GM18870 (cell line): ENCODE measurements around the gene SPACA1.

Experiments used
- ATAC-seq: cut with Tn5 transposase; IDR thresholded peaks from one replicate; pipeline ENCODE4 v1.9.1; 2021; ENCODE audit warnings: moderate library complexity; ENCODE audit not compliant: unreplicated experiment

Gene SPACA1

DNA sequence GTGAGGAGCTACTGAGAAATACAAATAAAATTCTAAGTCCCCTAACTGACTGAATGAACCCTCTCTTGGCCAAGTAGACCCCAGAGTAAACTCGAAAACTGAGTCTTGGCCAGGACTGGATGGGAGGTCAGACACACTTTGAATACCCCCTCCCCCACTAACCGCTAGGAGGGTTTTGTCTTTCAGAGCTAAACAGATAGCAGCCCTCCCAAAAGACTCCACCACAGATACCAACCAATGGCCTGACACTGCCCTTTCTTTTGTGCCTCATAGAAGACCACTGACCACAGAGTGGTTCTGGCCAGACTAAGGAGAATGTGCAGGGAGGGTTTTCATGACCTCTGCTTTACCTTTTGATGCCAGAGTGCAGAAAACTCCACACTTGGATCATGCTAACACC is 42.1 kb downstream of the SPACA1 start:
- no peak for ATAC-seq

DNA sequence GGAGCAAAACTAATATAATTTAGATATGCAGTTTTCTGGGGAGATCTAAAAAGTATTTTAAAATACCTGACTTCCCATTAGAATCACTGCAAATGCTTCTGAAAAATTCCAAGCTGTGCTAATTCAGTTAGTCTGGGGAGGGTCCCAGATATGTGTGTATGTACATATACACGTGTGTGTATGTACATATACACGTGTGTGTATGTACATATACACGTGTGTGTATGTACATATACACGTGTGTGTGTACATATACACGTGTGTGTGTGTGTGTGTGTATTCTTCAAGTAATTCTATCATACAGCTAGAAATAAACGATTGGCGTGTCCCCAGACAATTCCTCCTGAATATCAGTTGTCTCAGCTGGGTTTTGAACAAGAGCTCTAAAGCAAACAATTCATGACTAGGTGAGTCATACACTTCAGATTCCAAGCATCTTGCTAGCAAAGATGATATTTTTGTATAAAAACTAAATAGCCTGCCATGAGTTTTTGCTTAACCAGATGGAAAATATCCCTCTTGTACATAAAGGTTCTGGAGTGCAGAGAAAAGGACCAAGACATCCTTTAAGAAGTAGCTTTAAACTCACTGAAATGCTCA is 58.2 kb downstream of the SPACA1 start:
- ATAC-seq: no peak

GRCh38 chr6:88107241-88107640 is 59.6 kb downstream of the SPACA1 start:
- no peak for ATAC-seq

DNA sequence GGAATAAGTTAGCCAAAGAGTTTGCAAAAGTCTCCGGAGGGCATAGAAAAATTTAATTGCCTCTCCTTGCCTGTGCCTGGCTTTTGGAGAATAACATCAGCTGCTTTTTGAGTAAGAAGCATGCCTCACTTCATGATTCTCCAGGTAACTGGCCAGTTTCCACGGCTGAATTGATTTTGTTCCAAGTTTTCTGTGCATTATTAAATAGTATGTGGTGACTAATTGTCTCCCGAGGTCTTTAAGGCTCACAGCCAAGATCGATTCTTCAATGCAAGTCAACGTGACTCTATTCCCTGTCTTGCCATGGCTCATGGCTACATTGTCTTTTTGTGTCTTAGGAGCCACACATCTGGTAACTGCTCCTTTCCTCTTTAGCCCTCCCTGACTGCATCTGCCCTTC is 64.3 kb downstream of the SPACA1 start:
- ATAC-seq: no peak

DNA sequence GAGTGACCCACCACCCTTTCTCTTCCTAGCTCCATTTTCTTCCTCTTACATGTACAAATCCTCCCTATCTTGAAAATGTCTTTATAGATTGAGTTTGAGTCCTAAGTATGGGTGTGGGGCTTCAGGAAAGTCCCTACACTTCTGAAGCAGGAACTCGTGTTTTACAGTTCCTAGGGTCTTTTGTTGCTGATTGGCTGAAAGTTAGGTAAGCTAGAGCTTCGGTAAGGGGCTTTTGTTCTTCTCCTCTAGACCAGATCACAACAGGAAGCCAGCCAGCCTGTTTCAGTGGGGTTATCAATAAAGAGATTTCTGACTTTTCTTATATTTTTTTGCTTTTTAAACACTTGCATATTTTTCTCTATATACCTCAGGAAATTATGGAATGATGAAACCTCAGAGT is 67.2 kb downstream of the SPACA1 start:
- ATAC-seq: no peak

GRCh38 chr6:88115307-88115706 is 67.7 kb downstream of the SPACA1 start:
- ATAC-seq: no peak

DNA sequence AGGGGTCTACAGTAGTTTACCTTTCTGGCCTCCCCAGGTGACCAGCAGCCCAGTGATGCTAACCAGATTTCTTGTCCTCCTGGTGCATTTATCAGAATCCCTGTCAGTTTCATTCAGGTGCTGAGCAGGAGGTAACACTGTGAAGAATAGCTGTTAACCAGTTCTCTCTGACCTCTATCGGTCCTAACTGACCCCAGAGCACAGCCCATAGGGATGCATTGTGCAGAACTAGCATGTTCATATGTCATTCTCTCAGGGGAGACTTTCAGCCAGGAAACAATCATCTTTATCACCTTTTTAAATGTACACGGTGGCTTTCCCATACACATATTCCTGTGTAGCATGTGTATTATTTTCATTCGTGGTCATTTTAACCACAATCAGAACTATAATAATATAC is 68.6 kb downstream of the SPACA1 start:
- no peak for ATAC-seq
